GM23248 (cell line): ENCODE data around the gene FAM83D. TPM values are rescaled to one million over a fixed set of nuclear protein-coding genes. Genes with fewer than 3 reads are reported as not detected.
A peak's percentile ranks its signal among the peaks of the same experiment; 100 is the strongest.

Experiments used
- DNase-seq: peaks from one replicate; pipeline ENCODE4 v3.0.0-alpha.2; 2015
- H2AFZ ChIP-seq: fragments of 200-600 bp; sonication (generic); 2 replicates; pipeline ENCODE4 v1.6.1; 2016; ENCODE audit warnings: antibody characterized with exemption
- H3F3A ChIP-seq: fragments of 200-600 bp; sonication (generic); 2 replicates; pipeline ENCODE4 v1.6.1; 2016; ENCODE audit warnings: mild to moderate bottlenecking, antibody characterized with exemption, mixed run types; ENCODE audit not compliant: insufficient read depth
- H3K27ac ChIP-seq: fragments of 200-600 bp; sonication (generic); 2 replicates; pipeline ENCODE4 v1.5.1; 2016; ENCODE audit warnings: mild to moderate bottlenecking
- H3K27me3 ChIP-seq: fragments of 200-600 bp; sonication (generic); replicated peaks from 2 replicates; pipeline ENCODE4 v1.6.1; 2016; ENCODE audit warnings: mild to moderate bottlenecking; ENCODE audit not compliant: insufficient read depth
- H3K36me3 ChIP-seq: fragments of 200-600 bp; sonication (generic); 2 replicates; pipeline ENCODE4 v1.6.1; 2016; ENCODE audit warnings: low read depth, mild to moderate bottlenecking
- H3K4me1 ChIP-seq: fragments of 200-600 bp; sonication (generic); 2 replicates; pipeline ENCODE4 v1.6.1; 2016; ENCODE audit warnings: mild to moderate bottlenecking; ENCODE audit not compliant: insufficient read depth
- H3K4me2 ChIP-seq: fragments of 200-600 bp; sonication (generic); one replicate; pipeline ENCODE4 v1.6.1; 2016; ENCODE audit warnings: mild to moderate bottlenecking; ENCODE audit not compliant: unreplicated experiment
- H3K4me3 ChIP-seq: fragments of 200-600 bp; sonication (generic); 2 replicates; pipeline ENCODE4 v1.5.1; 2016; ENCODE audit warnings: mild to moderate bottlenecking
- H3K79me2 ChIP-seq: fragments of 200-600 bp; sonication (generic); 2 replicates; pipeline ENCODE4 v1.6.1; 2016; ENCODE audit warnings: mild to moderate bottlenecking; ENCODE audit not compliant: insufficient read depth
- H3K9ac ChIP-seq: fragments of 200-600 bp; sonication (generic); 2 replicates; pipeline ENCODE4 v1.6.1; 2016; ENCODE audit warnings: mild to moderate bottlenecking
- H3K9me2 ChIP-seq: fragments of 200-600 bp; sonication (generic); 2 replicates; pipeline ENCODE4 v1.6.1; 2016; ENCODE audit warnings: mixed run types, mild to moderate bottlenecking, moderate library complexity; ENCODE audit not compliant: insufficient read depth
- H3K9me3 ChIP-seq: fragments of 200-600 bp; sonication (generic); one replicate; pipeline ENCODE4 v1.6.1; 2017; ENCODE audit warnings: low read depth
- H4K20me1 ChIP-seq: fragments of 200-600 bp; sonication (generic); 2 replicates; pipeline ENCODE4 v1.6.0; 2016; ENCODE audit not compliant: insufficient read depth
- EZH2 ChIP-seq: fragments of 200-600 bp; sonication (generic); IDR thresholded peaks from 2 replicates; pipeline ENCODE4 v1.6.1; 2018; ENCODE audit warnings: antibody characterized with exemption, mild to moderate bottlenecking; ENCODE audit not compliant: insufficient read depth, poor library complexity, severe bottlenecking
- EZH2phosphoT487 ChIP-seq: fragments of 200-600 bp; sonication (generic); IDR thresholded peaks from 2 replicates; pipeline ENCODE4 v1.6.1; 2018; ENCODE audit warnings: antibody characterized with exemption, moderate library complexity, mild to moderate bottlenecking, low read depth; ENCODE audit not compliant: insufficient read depth
- WGBS, 2 experiments: methylation state at CpG; one replicate each; pipeline ENCODE4 v1.1.6; 2015 to 2017; ENCODE audit warnings: low lambda C conversion rate in 2 of 2, low coverage in 1 of 2; ENCODE audit errors: missing lambda C conversion rate in 2 of 2; 5-methylcytosine and 5-hydroxymethylcytosine counted together
- in situ Hi-C: fragments of 300-500 bp; cut with MboI; formaldehyde crosslinking; loops from 2 replicates; pipeline ENCODE4 v1.15.0; 2020
- polyA plus RNA-seq: library from polyadenylated mRNA; unstranded; fragments of >200 nt; fragmentation: Nextera tagmentation; extraction: Ambion mirVana; gene quantifications from 2 replicates; pipeline ENCODE4 v1.2.1, GENCODE V29; 2016
- total RNA-seq: library from RNA; depleted of rRNA; stranded (reverse); fragments of >200 nt; shearing (Covaris generic); gene quantifications from 2 replicates; pipeline ENCODE4 v1.2.3, GENCODE V29; 2014

The FAM83D gene
- total and polyA plus RNA-seq, 2 experiments from 2014 or later = 11.4 to 18.2 TPM

DNA sequence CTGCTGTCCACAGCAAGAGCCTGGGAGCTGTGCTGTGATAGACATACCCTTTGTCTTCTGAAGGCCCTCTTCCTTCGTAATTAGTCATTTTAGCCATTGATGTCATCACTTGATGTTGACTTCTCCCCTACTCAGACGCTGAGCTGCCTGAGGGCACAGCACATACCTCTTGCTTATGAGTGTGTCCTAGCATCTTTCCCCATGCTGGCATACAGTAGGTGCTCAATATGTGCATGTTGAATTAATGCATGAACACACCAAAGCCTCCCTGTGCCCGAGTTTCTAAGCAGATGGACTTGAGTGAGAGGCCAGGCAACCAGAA lies 35.8 kb upstream of the FAM83D start:
- no peak overlapping the region for H3K4me2 ChIP-seq
- TF ChIP-seq EZH2 = no peak
- no peak for TF ChIP-seq EZH2phosphoT487
- H4K20me1 ChIP-seq = no peaks in the 10 kb centered on the region
- no peak overlapping the region for H3K27ac ChIP-seq
- DNase-seq = peak; percentile 11
- no peaks in the 10 kb centered on the region for H3K36me3 ChIP-seq
- in situ Hi-C loops = no loop called here
- H3K9me2 ChIP-seq = no peaks in the 10 kb centered on the region
- no peaks in the 10 kb centered on the region for H3K79me2 ChIP-seq
- no peaks in the 10 kb centered on the region for H3K9me3 ChIP-seq
- H3F3A ChIP-seq = no peaks in the 10 kb centered on the region
- no peaks in the 10 kb centered on the region for H3K4me1 ChIP-seq
- no peak overlapping the region for H3K4me3 ChIP-seq
- WGBS, 2 experiments = 18 to 23% methylated on average over 3 of the region's 3 CpGs
- peaks cover 11% of the 10 kb centered on the region; the same call in 1 of the 2 replicates for H3K27me3 ChIP-seq
- H2AFZ ChIP-seq = no peak overlapping the region
- H3K9ac ChIP-seq = no peak overlapping the region

GRCh38 chr20:38892091-38892981 lies 33.9 kb upstream of the FAM83D start:
- H3K9me2 ChIP-seq = no peaks in the 10 kb centered on the region
- H4K20me1 ChIP-seq = no peaks in the 10 kb centered on the region
- H3K9me3 ChIP-seq = no peaks in the 10 kb centered on the region
- no peak overlapping the region for H3K4me2 ChIP-seq
- 60 to 67% methylated on average over 11 of the region's 11 CpGs for WGBS, 2 experiments
- H3K9ac ChIP-seq = no peak overlapping the region
- no peak overlapping the region for H3K4me3 ChIP-seq
- H3F3A ChIP-seq = no peaks in the 10 kb centered on the region
- in situ Hi-C loops = no loop called here
- no peak overlapping the region for H3K27ac ChIP-seq
- TF ChIP-seq EZH2 = no peak
- peaks cover 18% of the 10 kb centered on the region for H3K27me3 ChIP-seq
- no peaks in the 10 kb centered on the region for H3K4me1 ChIP-seq
- no peak for DNase-seq
- H3K36me3 ChIP-seq = no peaks in the 10 kb centered on the region
- H3K79me2 ChIP-seq = no peaks in the 10 kb centered on the region
- H2AFZ ChIP-seq = no peak overlapping the region

DNA sequence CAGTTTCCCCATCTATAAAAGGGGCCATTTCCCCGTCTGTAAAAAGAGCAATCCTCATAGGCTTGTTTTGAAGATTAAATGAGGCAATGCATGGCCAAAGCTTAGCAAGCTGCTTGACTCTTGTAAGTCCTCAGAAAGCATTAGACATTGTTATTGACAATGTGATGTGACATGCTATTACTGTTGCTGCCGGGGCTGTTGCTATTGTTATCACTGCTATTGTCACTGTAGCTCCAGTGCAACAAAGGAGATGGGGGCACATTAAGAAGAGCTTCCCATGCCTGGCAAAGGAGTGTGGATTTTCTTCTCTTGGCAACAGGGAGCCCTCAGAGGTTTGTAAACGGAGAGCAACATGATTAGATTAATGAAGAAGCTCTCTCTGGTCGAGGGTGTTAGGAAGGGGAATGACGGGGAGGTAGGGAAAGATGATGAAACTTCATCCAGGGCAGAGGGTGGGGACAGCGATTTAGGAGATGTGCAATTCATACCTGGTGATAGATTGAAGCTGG lies 33.1 kb upstream of the FAM83D start:
- WGBS, 2 experiments = 4% methylated on average over 6 of the region's 6 CpGs
- Histone ChIP-seq H3K9ac (no peak overlapping the region), H3F3A (no peaks in the 10 kb centered on the region), H3K79me2 (no peaks in the 10 kb centered on the region), H3K4me3 (no peak overlapping the region), H2AFZ (no peak overlapping the region), H3K4me2 (no peak overlapping the region), H3K9me3 (no peaks in the 10 kb centered on the region), H3K27ac (no peak overlapping the region), H3K36me3 (no peaks in the 10 kb centered on the region), H3K4me1 (no peaks in the 10 kb centered on the region), H4K20me1 (no peaks in the 10 kb centered on the region), H3K27me3 (peaks cover 22% of the 10 kb centered on the region), H3K9me2 (no peaks in the 10 kb centered on the region)
- no peak for DNase-seq
- in situ Hi-C loops = no loop called here
- TF ChIP-seq EZH2 (no peak), EZH2phosphoT487 (no peak)

GRCh38 chr20:38893565-38894090 lies 32.6 kb upstream of the FAM83D start:
- DNase-seq = peak; percentile 63
- Histone ChIP-seq H4K20me1 (no peaks in the 10 kb centered on the region), H3K4me2 (no peak overlapping the region), H3K27me3 (peaks cover 26% of the 10 kb centered on the region), H3K27ac (no peak overlapping the region), H3F3A (no peaks in the 10 kb centered on the region), H3K79me2 (no peaks in the 10 kb centered on the region), H3K4me3 (no peak overlapping the region), H3K36me3 (no peaks in the 10 kb centered on the region), H3K9me2 (no peaks in the 10 kb centered on the region), H3K4me1 (no peaks in the 10 kb centered on the region), H2AFZ (no peak overlapping the region), H3K9me3 (no peaks in the 10 kb centered on the region), H3K9ac (no peak overlapping the region)
- in situ Hi-C loops = no loop called here
- TF ChIP-seq EZH2 = no peak
- no peak for TF ChIP-seq EZH2phosphoT487
- WGBS, 2 experiments = 2 to 7% methylated on average over 20 to 25 of the region's 25 CpGs
